HL-60 (cell line): Measurements from ENCODE around the gene NTNG2.

Source experiments
- TF ChIP-seq, protein P1 (sequence below): IDR thresholded peaks from one replicate; pipeline ENCODE4 v1.5.1; 2011; ENCODE audit warnings: low read length, control low read depth, inconsistent platforms; ENCODE audit not compliant: insufficient read depth
- TF ChIP-seq, protein P2 (sequence below): IDR thresholded peaks from 2 replicates; pipeline ENCODE4 v1.6.1; 2012; ENCODE audit warnings: low read depth; ENCODE audit not compliant: insufficient replicate concordance

DNA sequence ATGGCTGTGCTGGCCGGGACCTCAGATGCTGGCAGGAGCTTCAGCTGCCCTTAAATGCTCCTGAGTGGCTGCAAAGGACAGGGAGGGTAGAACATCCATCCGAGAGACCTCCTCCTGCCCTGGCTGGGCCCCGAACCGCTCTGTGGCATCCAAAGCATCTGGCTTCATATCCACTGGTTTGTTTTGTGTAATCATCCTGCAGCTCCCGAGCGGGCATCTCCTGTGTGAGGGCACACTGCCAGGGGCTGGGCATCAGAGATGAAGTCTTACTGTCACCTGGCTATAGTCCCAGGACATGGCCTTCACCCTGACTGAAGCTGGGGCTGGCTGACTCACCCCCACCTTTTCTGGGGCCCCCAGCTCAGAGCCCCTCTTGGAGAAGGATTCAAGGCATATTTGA lies 18.5 kb upstream of the NTNG2 start:
- TF ChIP-seq, protein P1, sequence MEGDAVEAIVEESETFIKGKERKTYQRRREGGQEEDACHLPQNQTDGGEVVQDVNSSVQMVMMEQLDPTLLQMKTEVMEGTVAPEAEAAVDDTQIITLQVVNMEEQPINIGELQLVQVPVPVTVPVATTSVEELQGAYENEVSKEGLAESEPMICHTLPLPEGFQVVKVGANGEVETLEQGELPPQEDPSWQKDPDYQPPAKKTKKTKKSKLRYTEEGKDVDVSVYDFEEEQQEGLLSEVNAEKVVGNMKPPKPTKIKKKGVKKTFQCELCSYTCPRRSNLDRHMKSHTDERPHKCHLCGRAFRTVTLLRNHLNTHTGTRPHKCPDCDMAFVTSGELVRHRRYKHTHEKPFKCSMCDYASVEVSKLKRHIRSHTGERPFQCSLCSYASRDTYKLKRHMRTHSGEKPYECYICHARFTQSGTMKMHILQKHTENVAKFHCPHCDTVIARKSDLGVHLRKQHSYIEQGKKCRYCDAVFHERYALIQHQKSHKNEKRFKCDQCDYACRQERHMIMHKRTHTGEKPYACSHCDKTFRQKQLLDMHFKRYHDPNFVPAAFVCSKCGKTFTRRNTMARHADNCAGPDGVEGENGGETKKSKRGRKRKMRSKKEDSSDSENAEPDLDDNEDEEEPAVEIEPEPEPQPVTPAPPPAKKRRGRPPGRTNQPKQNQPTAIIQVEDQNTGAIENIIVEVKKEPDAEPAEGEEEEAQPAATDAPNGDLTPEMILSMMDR = no peak
- TF ChIP-seq, protein P2, sequence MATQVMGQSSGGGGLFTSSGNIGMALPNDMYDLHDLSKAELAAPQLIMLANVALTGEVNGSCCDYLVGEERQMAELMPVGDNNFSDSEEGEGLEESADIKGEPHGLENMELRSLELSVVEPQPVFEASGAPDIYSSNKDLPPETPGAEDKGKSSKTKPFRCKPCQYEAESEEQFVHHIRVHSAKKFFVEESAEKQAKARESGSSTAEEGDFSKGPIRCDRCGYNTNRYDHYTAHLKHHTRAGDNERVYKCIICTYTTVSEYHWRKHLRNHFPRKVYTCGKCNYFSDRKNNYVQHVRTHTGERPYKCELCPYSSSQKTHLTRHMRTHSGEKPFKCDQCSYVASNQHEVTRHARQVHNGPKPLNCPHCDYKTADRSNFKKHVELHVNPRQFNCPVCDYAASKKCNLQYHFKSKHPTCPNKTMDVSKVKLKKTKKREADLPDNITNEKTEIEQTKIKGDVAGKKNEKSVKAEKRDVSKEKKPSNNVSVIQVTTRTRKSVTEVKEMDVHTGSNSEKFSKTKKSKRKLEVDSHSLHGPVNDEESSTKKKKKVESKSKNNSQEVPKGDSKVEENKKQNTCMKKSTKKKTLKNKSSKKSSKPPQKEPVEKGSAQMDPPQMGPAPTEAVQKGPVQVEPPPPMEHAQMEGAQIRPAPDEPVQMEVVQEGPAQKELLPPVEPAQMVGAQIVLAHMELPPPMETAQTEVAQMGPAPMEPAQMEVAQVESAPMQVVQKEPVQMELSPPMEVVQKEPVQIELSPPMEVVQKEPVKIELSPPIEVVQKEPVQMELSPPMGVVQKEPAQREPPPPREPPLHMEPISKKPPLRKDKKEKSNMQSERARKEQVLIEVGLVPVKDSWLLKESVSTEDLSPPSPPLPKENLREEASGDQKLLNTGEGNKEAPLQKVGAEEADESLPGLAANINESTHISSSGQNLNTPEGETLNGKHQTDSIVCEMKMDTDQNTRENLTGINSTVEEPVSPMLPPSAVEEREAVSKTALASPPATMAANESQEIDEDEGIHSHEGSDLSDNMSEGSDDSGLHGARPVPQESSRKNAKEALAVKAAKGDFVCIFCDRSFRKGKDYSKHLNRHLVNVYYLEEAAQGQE = no peak
